Endothelial cell of umbilical vein (primary cell): ENCODE measurements around the gene ACAP2.

Source experiments
- EZH2 ChIP-seq: IDR thresholded peaks from 2 replicates; pipeline ENCODE4 v1.6.1; 2012; ENCODE audit warnings: borderline replicate concordance, low read depth, mild to moderate bottlenecking, moderate library complexity, low read length, inconsistent platforms; ENCODE audit not compliant: severe bottlenecking
- FOS ChIP-seq: IDR thresholded peaks from 2 replicates; pipeline ENCODE4 v1.6.1; 2011; ENCODE audit warnings: mild to moderate bottlenecking, low read length, moderate library complexity, borderline replicate concordance; ENCODE audit not compliant: insufficient read depth
- GATA2 ChIP-seq: IDR thresholded peaks from 2 replicates; pipeline ENCODE4 v1.7.0; 2011; ENCODE audit warnings: low read depth, mild to moderate bottlenecking, moderate library complexity, mixed read lengths, low read length; ENCODE audit not compliant: insufficient read length, insufficient read depth
- JUN ChIP-seq: IDR thresholded peaks from 2 replicates; pipeline ENCODE4 v1.6.1; 2011; ENCODE audit warnings: borderline replicate concordance, low read depth; ENCODE audit not compliant: insufficient read length, insufficient read depth
- MYC ChIP-seq: IDR thresholded peaks from one replicate; pipeline ENCODE4 v1.6.1; 2011; ENCODE audit warnings: mild to moderate bottlenecking, low read depth, low read length
- POLR2A ChIP-seq: IDR thresholded peaks from 2 replicates; pipeline ENCODE4 v1.6.1; 2012; ENCODE audit warnings: low read depth, mild to moderate bottlenecking, control low read depth, low read length
- POLR2AphosphoS5 ChIP-seq: IDR thresholded peaks from 2 replicates; pipeline ENCODE4 v1.6.1; 2012; ENCODE audit warnings: low read depth, mild to moderate bottlenecking, control low read depth, low read length, moderate library complexity; ENCODE audit not compliant: insufficient read depth
- TF ChIP-seq, protein P1 (sequence below), 2 donors: IDR thresholded peaks; 1 replicate in 1 of 2; 2 replicates in 1 of 2; pipeline ENCODE4 v1.5.1; 2011; ENCODE audit warnings: low read length in 2 of 2, mild to moderate bottlenecking in 2 of 2, moderate library complexity in 2 of 2, control low read depth in 1 of 2, inconsistent platforms in 1 of 2, low read depth in 1 of 2; ENCODE audit not compliant: insufficient read depth in 1 of 2; ENCODE audit errors: extremely low read depth in 1 of 2
- TF ChIP-seq, protein P2 (sequence below): IDR thresholded peaks from 2 replicates; pipeline ENCODE4 v1.6.1; 2011; ENCODE audit not compliant: insufficient read depth, insufficient read length

- TF ChIP-seq, protein P1, sequence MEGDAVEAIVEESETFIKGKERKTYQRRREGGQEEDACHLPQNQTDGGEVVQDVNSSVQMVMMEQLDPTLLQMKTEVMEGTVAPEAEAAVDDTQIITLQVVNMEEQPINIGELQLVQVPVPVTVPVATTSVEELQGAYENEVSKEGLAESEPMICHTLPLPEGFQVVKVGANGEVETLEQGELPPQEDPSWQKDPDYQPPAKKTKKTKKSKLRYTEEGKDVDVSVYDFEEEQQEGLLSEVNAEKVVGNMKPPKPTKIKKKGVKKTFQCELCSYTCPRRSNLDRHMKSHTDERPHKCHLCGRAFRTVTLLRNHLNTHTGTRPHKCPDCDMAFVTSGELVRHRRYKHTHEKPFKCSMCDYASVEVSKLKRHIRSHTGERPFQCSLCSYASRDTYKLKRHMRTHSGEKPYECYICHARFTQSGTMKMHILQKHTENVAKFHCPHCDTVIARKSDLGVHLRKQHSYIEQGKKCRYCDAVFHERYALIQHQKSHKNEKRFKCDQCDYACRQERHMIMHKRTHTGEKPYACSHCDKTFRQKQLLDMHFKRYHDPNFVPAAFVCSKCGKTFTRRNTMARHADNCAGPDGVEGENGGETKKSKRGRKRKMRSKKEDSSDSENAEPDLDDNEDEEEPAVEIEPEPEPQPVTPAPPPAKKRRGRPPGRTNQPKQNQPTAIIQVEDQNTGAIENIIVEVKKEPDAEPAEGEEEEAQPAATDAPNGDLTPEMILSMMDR (IDR thresholded peaks at IDR 0.05; ENCODE audit: extremely low read depth in 1 of 2, insufficient read depth in 1 of 2, low read depth in 1 of 2, low read length in 2 of 2), result no peak
- TF ChIP-seq POLR2A, result no peak
- no peak for TF ChIP-seq POLR2AphosphoS5
- TF ChIP-seq EZH2, result no peak
- no peak for TF ChIP-seq JUN
- no peak for TF ChIP-seq GATA2
- TF ChIP-seq, protein P2, sequence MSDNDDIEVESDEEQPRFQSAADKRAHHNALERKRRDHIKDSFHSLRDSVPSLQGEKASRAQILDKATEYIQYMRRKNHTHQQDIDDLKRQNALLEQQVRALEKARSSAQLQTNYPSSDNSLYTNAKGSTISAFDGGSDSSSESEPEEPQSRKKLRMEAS, result no peak
- no peak for TF ChIP-seq MYC
- no peak for TF ChIP-seq FOS
Observed at GRCh38 chr3:195249057-195249770, 193.6 kb downstream of the ACAP2 start.
